Keratinocyte (primary cell): ENCODE results near the gene METAP1. TPM values are rescaled to one million over a fixed set of nuclear protein-coding genes. Genes with fewer than 3 reads are reported as not detected.
"Not testable (repeated sequence)": the region's sequence is repeated elsewhere in the genome, so short reads cannot be mapped to it uniquely, and the experiment has no call there.

Experiments used
- DNase-seq: peaks from one replicate; pipeline ENCODE4 v3.0.0-alpha.2; 2011; ENCODE audit warnings: low read depth, missing footprints, low spot score
- FAIRE-seq: peaks from 2 replicates; lab custom pipeline; 2011; peaks lifted over from hg19 to GRCh38; lab: Jason Lieb, UNC
- H2AFZ ChIP-seq: 2 replicates; pipeline ENCODE4 v1.6.0; 2012; ENCODE audit warnings: low read length, control low read depth, inconsistent platforms; ENCODE audit not compliant: control insufficient read depth
- H3K27ac ChIP-seq: 2 replicates; pipeline ENCODE4 v1.5.1; 2011; ENCODE audit warnings: low read length; ENCODE audit not compliant: control insufficient read depth, insufficient read depth
- H3K27me3 ChIP-seq: 3 replicates; pipeline ENCODE4 v1.6.0; 2011; ENCODE audit warnings: low read length; ENCODE audit not compliant: control insufficient read depth, insufficient read depth; ENCODE audit errors: extremely low read depth
- H3K36me3 ChIP-seq, 2 experiments: 2 replicates in 1 of 2; 3 replicates in 1 of 2; pipeline ENCODE4 v1.5.1; 2011; ENCODE audit warnings: low read length in 2 of 2, mild to moderate bottlenecking in 1 of 2; ENCODE audit not compliant: control insufficient read depth in 2 of 2, insufficient read depth in 2 of 2; ENCODE audit errors: extremely low read depth in 1 of 2
- H3K4me1 ChIP-seq: 3 replicates; pipeline ENCODE4 v1.5.1; 2011; ENCODE audit warnings: low read length; ENCODE audit not compliant: control insufficient read depth, insufficient read depth; ENCODE audit errors: extremely low read depth
- H3K4me2 ChIP-seq: 3 replicates; pipeline ENCODE4 v1.6.0; 2011; ENCODE audit warnings: low read depth, low read length; ENCODE audit not compliant: control insufficient read depth, insufficient read depth; ENCODE audit errors: extremely low read depth
- H3K4me3 ChIP-seq, 3 experiments: fragments of 200-600 bp in 1 of 3; sonication (generic) in 1 of 3; 2 replicates in 2 of 3; 3 replicates in 1 of 3; pipeline ENCODE4 v1.5.1; 2011 to 2016; ENCODE audit warnings: low read length in 3 of 3, mild to moderate bottlenecking in 3 of 3, control low read depth in 2 of 3, inconsistent platforms in 1 of 3, low read depth in 1 of 3, mixed read lengths in 1 of 3, mixed run types in 1 of 3, moderate library complexity in 1 of 3; ENCODE audit not compliant: control insufficient read depth in 2 of 3, insufficient read depth in 2 of 3; ENCODE audit errors: extremely low read depth in 1 of 3
- H3K79me2 ChIP-seq: 2 replicates; pipeline ENCODE4 v1.6.0; 2012; ENCODE audit warnings: low read length; ENCODE audit not compliant: control insufficient read depth, insufficient read depth
- H3K9ac ChIP-seq: 3 replicates; pipeline ENCODE4 v1.6.0; 2011; ENCODE audit warnings: low read length; ENCODE audit not compliant: control insufficient read depth, insufficient read depth; ENCODE audit errors: extremely low read depth
- H3K9me1 ChIP-seq: 3 replicates; pipeline ENCODE4 v1.6.0; 2011; ENCODE audit warnings: low read length; ENCODE audit not compliant: control insufficient read depth, insufficient read depth; ENCODE audit errors: extremely low read depth
- H3K9me3 ChIP-seq: 2 replicates; pipeline ENCODE4 v1.5.1; 2012; ENCODE audit warnings: low read depth, low read length; ENCODE audit not compliant: control insufficient read depth
- H4K20me1 ChIP-seq: 3 replicates; pipeline ENCODE4 v1.6.0; 2011; ENCODE audit warnings: low read length; ENCODE audit not compliant: control insufficient read depth, insufficient read depth; ENCODE audit errors: extremely low read depth
- CTCF ChIP-seq, 3 experiments: IDR thresholded peaks in 1 of 3; conservative IDR thresholded peaks in 1 of 3; optimal IDR thresholded peaks in 1 of 3; 2 replicates in 2 of 3; 3 replicates in 1 of 3; pipeline versions ENCODE3 to v1.5.1; 2011; ENCODE audit warnings: low read length in 3 of 3, mild to moderate bottlenecking in 3 of 3, moderate library complexity in 2 of 3, control low read depth in 1 of 3, inconsistent platforms in 1 of 3; ENCODE audit not compliant: insufficient read depth in 2 of 3; ENCODE audit errors: extremely low read depth in 1 of 3
- EZH2 ChIP-seq: IDR thresholded peaks from one replicate; pipeline ENCODE4 v1.6.1; 2012; ENCODE audit warnings: inconsistent platforms, mild to moderate bottlenecking, low read length, moderate library complexity
- dilution Hi-C: fragments of 300-500 bp; cut with MboI; formaldehyde crosslinking; loops from one replicate; pipeline ENCODE4 v1.7.0; 2020; ENCODE audit warnings: low sequenced_read_pairs; ENCODE audit not compliant: extremely low pct_ligation_motif_present
- polyA plus RNA-seq, 5 experiments: library from polyadenylated mRNA; depleted of rRNA in 3 of 5; stranded (reverse) in 3 of 5; stranded (forward) in 1 of 5; unstranded in 1 of 5; fragments of >200 nt; gene quantifications; 1 replicate in 1 of 5; 2 replicates in 3 of 5; 3 replicates in 1 of 5; pipeline versions ENCODE4 v1.2.1 to v1.2.3, GENCODE V29; 2011 to 2012; ENCODE audit warnings: missing spikeins in 2 of 5, low read depth in 1 of 5, low replicate concordance in 1 of 5

METAP1 gene
- polyA plus RNA-seq, 1 donor (not counting 4 experiments of a cell fraction or from before 2014, with no cell fraction given): 89.4 TPM

- Histone ChIP-seq H3K4me1 (no peaks in the 10 kb centered on the region), H3K79me2 (peaks cover 40% of the 10 kb centered on the region), H3K9me3 (no peaks in the 10 kb centered on the region), H3K36me3 (peaks cover 33 to 43% of the 10 kb centered on the region in 2 experiments), H3K4me2 (no peak overlapping the region), H4K20me1 (peaks cover 2% of the 10 kb centered on the region), H2AFZ (no peak overlapping the region), H3K27me3 (no peaks in the 10 kb centered on the region), H3K27ac (no peak overlapping the region), H3K9me1 (no peaks in the 10 kb centered on the region), H3K9ac (no peak overlapping the region), H3K4me3 (no peak overlapping the region)
- dilution Hi-C loops: no loop called here
- TF ChIP-seq CTCF (optimal IDR thresholded peaks at IDR 0.05 in 1 of 3, IDR thresholded peaks at IDR 0.05 in 1 of 3, conservative IDR thresholded peaks at IDR 0.05 in 1 of 3; ENCODE audit: extremely low read depth in 1 of 3, insufficient read depth in 2 of 3, low read length in 3 of 3) (no peak), EZH2 (no peak)
- FAIRE-seq (no peak), DNase-seq (no peak)
These were observed 83.6 kb downstream of the METAP1 start for GRCh38 chr4:99078931-99079624.

- H3K79me2 ChIP-seq: peaks cover 46% of the 10 kb centered on the region
- H3K4me3 ChIP-seq: no peak overlapping the region
- no peak overlapping the region for H3K9ac ChIP-seq
- no peak overlapping the region for H3K4me2 ChIP-seq
- TF ChIP-seq CTCF (optimal IDR thresholded peaks at IDR 0.05 in 1 of 3, IDR thresholded peaks at IDR 0.05 in 1 of 3, conservative IDR thresholded peaks at IDR 0.05 in 1 of 3; ENCODE audit: extremely low read depth in 1 of 3, insufficient read depth in 2 of 3, low read length in 3 of 3) (no peak), EZH2 (no peak)
- no peaks in the 10 kb centered on the region for H3K9me3 ChIP-seq
- H3K27me3 ChIP-seq: no peaks in the 10 kb centered on the region
- DNase-seq: no peak
- H3K4me1 ChIP-seq: no peaks in the 10 kb centered on the region
- H3K36me3 ChIP-seq: peaks cover 34 to 45% of the 10 kb centered on the region in 2 experiments
- H2AFZ ChIP-seq: no peak overlapping the region
- FAIRE-seq: no peak
- peaks cover 2% of the 10 kb centered on the region for H4K20me1 ChIP-seq
- no peaks in the 10 kb centered on the region for H3K9me1 ChIP-seq
- dilution Hi-C loops: no loop called here
- H3K27ac ChIP-seq: no peak overlapping the region
These were observed 84.2 kb downstream of the METAP1 start for GRCh38 chr4:99079625-99080295.

- H3K79me2 ChIP-seq: peaks cover 54% of the 10 kb centered on the region
- H3K27me3 ChIP-seq, H2AFZ ChIP-seq, H4K20me1 ChIP-seq, H3K4me1 ChIP-seq, DNase-seq, H3K4me3 ChIP-seq, H3K9ac ChIP-seq, H3K9me1 ChIP-seq, H3K4me2 ChIP-seq, dilution Hi-C loops, H3K9me3 ChIP-seq, FAIRE-seq, H3K27ac ChIP-seq: not testable (repeated sequence)
- peaks cover 34 to 44% of the 10 kb centered on the region in 2 experiments for H3K36me3 ChIP-seq
These were observed 85.3 kb downstream of the METAP1 start for GRCh38 chr4:99080869-99081268.
